Psoas muscle (tissue), 8 donors: ENCODE results near the gene DGUOK. TPM values are rescaled to one million over a fixed set of nuclear protein-coding genes. Genes with fewer than 3 reads are reported as not detected.
A peak's percentile ranks its signal among the peaks of the same experiment; 100 is the strongest.

Source experiments
- ATAC-seq, 4 donors: fragments of 200-7000 bp; cut with Tn5 transposase; one replicate each; pipeline ENCODE4 v1.9.1; 2020; ENCODE audit warnings: moderate library complexity in 3 of 4, mild to moderate bottlenecking in 2 of 4
- DNase-seq, 2 donors: peaks; one replicate each; pipeline ENCODE4 v3.0.0-alpha.2; 2020
- H3K27ac ChIP-seq: fragments of 200-600 bp; one replicate; pipeline ENCODE4 v1.8.0; 2022
- H3K27me3 ChIP-seq, 3 donors: fragments of 200-600 bp in 1 of 3; one replicate each; pipeline versions ENCODE4 v1.6.1 to v1.8.0; 2013 to 2022; ENCODE audit warnings: low read length in 2 of 3, mild to moderate bottlenecking in 2 of 3, moderate library complexity in 1 of 3; ENCODE audit not compliant: insufficient read depth in 3 of 3
- H3K36me3 ChIP-seq, 2 donors: fragments of 200-600 bp in 1 of 2; one replicate each; pipeline versions ENCODE4 v1.6.1 to v1.8.0; 2013 to 2022; ENCODE audit warnings: low read depth in 1 of 2, mild to moderate bottlenecking in 1 of 2, moderate library complexity in 1 of 2; ENCODE audit not compliant: insufficient read depth in 1 of 2
- H3K4me1 ChIP-seq: fragments of 200-600 bp; one replicate; pipeline ENCODE4 v1.8.0; 2022
- H3K4me3 ChIP-seq: fragments of 200-600 bp; one replicate; pipeline ENCODE4 v1.8.0; 2022; ENCODE audit warnings: mild to moderate bottlenecking
- H3K9me3 ChIP-seq: fragments of 200-600 bp; one replicate; pipeline ENCODE4 v1.8.0; 2022
- CTCF ChIP-seq: fragments of 200-600 bp; IDR thresholded peaks from one replicate; pipeline ENCODE4 v1.8.0; 2022; ENCODE audit warnings: antibody characterized with exemption
- WGBS, 3 donors: extraction: QIAGEN DNeasy Blood & Tissue Kit; methylation state at CpG; one replicate each; pipeline versions ENCODE4 v1.1.6 to v1.1.7; 2013; 5-methylcytosine and 5-hydroxymethylcytosine counted together
- intact Hi-C, 2 donors: fragments of 100-400 bp; cut with DNase I; formaldehyde crosslinking; loops; one replicate each; pipeline versions ENCODE4 v1.11.0 to v1.14.2; 2022
- polyA plus RNA-seq, 3 donors: library from polyadenylated mRNA; stranded (reverse); fragments of 200-250 nt; gene quantifications; one replicate each; pipeline ENCODE4 v1.2.3, GENCODE V29; 2013
- total RNA-seq, 4 donors: library from RNA; stranded (reverse); fragmentation: NEBNext Ultra II Directional in 2 of 4; extraction: Animal tissue kit (Norgen Biotek cat#: 25700) in 2 of 4; gene quantifications; one replicate each; pipeline versions ENCODE4 v1.2.1 to v1.2.4, GENCODE V29; 2021 to 2023
- donor health status: healthy with polysubstance abuse.
- donor health status: DM: no; HTN: no; CAD: no; lungs with moderate emphysema.
- donor health status: Bipolar disorder and iron deficiency.
- donor health status: healthy.
- donor health status: DM: yes; HTN: yes; CAD: no.
- donor health status: DM: no; HTN: no; CAD: no.
- donor health status: DM: no; HTN: no; CAD: no.
- donor health status: DM: yes; HTN: yes; CAD: no.

DGUOK gene
- total and polyA plus RNA-seq, 7 donors: 12.9 to 74.2 (median 22.3) TPM

GRCh38 chr2:73998451-73998850 is 71.8 kb downstream of the DGUOK start:
- DNase-seq (no peak), ATAC-seq (no peak)
- Histone ChIP-seq H3K4me3 (no peak overlapping the region), H3K27me3 (no peaks in the 10 kb centered on the region), H3K36me3 (no peaks in the 10 kb centered on the region), H3K9me3 (no peaks in the 10 kb centered on the region), H3K4me1 (peaks cover 4% of the 10 kb centered on the region), H3K27ac (no peak overlapping the region)
- TF ChIP-seq CTCF: no peak
- intact Hi-C loops: no loop called here
- 79 to 86% (median 81%) methylated on average over 8 of the region's 8 CpGs for WGBS, 3 donors

DNA sequence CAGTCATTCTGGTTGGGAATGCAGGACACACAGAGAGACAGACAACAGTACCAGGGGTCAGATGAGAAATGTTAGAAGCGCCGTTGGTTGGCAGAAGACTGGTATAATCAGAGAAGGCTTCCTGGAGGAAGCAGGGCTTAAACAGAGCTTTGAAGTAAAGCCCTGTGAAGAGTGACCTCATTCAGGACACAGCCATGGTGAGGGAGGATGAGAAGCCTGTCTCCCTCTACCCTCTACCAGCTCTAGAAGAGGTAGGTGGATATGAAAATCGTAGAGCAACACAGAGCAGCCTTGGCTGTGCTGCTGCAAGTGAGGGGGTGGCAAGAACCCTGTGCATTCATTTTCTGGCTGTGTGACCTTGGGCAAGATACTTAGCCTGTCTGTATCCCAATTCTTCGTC is 72.3 kb downstream of the DGUOK start:
- DNase-seq (no peak), ATAC-seq (no peak)
- Histone ChIP-seq H3K4me1 (peaks cover 6% of the 10 kb centered on the region), H3K36me3 (no peaks in the 10 kb centered on the region), H3K27me3 (no peaks in the 10 kb centered on the region), H3K9me3 (no peaks in the 10 kb centered on the region), H3K4me3 (no peak overlapping the region), H3K27ac (no peak overlapping the region)
- intact Hi-C loops: no loop called here
- no peak for TF ChIP-seq CTCF
- 83 to 88% (median 85%) methylated on average over 4 of the region's 4 CpGs for WGBS, 3 donors

DNA sequence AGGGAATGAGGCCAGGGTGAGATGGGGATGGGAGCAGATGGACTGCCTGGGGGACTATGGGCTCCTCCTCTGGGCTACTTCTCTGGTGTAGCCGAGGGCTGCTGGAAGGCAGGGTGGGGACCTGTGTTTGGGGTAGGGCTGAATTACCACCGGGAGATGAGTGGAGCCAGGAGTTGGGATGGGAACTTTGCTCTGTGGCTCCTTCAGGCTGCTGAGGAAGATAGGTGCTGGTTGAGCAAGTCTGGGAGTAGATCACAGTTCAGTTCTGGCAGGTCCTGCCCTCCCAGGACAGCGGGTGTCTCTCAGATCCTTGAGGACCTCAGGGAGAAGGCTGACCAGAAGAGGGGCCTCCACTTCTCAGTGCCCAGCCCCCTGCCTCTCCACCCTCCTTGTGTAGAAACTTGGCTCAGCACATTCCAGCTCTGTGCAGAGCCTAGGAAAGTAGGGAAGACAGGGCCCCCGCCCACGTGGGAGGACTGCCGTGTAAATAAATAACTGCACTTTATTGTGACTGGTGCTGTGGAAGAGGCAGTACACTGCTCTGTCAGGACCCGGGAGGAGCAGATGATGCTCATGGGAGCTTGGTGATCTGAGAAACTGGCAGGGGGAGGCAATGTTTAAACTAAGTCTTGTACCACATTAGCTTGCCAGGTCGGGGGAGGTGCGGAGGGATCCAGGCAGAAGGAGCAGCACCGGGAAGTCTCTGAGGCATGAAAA is 73.4 kb downstream of the DGUOK start:
- no peak for ATAC-seq
- Histone ChIP-seq H3K4me1 (peaks cover 10% of the 10 kb centered on the region), H3K27me3 (no peaks in the 10 kb centered on the region), H3K9me3 (no peaks in the 10 kb centered on the region), H3K27ac (no peak overlapping the region), H3K36me3 (no peaks in the 10 kb centered on the region), H3K4me3 (no peak overlapping the region)
- intact Hi-C loops: no loop called here
- no peak for DNase-seq
- WGBS, 3 donors: 39 to 47% (median 43%) methylated on average over 10 of the region's 10 CpGs
- TF ChIP-seq CTCF: no peak

DNA sequence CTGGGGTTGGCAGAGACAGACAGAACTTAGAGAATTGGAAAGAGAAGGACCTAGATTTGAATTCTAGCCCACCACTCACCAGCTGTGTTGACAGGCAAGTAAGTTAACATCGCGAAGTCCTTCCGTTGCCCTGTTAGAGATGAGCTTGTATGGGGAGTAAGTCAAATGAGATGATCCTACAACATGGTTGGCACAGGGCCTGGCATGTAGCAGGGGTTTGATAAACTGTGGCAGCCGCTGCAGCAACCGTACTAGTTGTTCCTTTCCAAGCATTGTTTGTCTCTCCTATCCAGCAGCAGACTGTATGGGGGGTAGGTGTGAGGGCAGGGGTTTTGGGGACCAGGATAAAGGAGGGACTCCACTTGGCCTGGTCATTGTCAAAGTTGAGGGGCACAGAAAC is 74.0 kb downstream of the DGUOK start:
- no peak for TF ChIP-seq CTCF
- Histone ChIP-seq H3K27ac (no peak overlapping the region), H3K36me3 (no peaks in the 10 kb centered on the region), H3K27me3 (no peaks in the 10 kb centered on the region), H3K4me3 (no peak overlapping the region), H3K9me3 (no peaks in the 10 kb centered on the region), H3K4me1 (peaks cover 10% of the 10 kb centered on the region)
- intact Hi-C loops: no loop called here
- ATAC-seq (no peak), DNase-seq (no peak)
- 40 to 54% (median 50%) methylated on average over 5 of the region's 5 CpGs for WGBS, 3 donors

GRCh38 chr2:74001121-74001520 is 74.4 kb downstream of the DGUOK start:
- ATAC-seq: peak in 1 of 4 donors; percentile 15
- WGBS, 3 donors: 79 to 88% (median 82%) methylated on average over 4 of the region's 4 CpGs
- Histone ChIP-seq H3K4me1 (peaks cover 10% of the 10 kb centered on the region), H3K27me3 (no peaks in the 10 kb centered on the region), H3K36me3 (no peaks in the 10 kb centered on the region), H3K27ac (no peak overlapping the region), H3K4me3 (no peak overlapping the region), H3K9me3 (no peaks in the 10 kb centered on the region)
- DNase-seq: no peak
- intact Hi-C loops: no loop called here
- no peak for TF ChIP-seq CTCF
